ENCODE measurements around the gene RPL18.

RPL18 gene

DNA sequence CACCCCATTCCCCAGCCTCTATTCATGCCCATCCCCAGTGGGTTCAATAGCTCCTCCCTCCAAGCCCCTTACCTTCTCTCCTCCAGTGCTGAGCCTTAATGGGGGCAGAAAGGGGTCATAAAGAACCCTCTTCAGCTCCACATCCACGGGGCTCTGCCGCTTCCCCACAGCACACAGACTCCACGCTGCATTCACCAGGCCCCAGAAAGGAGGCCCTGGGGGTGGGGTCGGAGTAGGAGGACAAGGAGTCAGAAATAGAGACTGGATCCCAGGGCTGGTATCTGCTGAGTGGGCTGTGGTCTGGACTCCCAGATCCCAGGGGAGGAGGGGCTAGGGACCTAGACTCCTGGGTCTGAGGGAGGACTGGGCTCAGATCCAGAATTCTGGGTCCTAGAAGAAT is 25.4 kb upstream of the RPL18 start:
- no peaks in the 10 kb centered on the region; the same call in 1 of the 2 replicates for H3K36me3 ChIP-seq (ENCODE audit: control insufficient read depth, insufficient read depth, low read length)
- no peaks in the 10 kb centered on the region for H3K9me3 ChIP-seq (ENCODE audit: control insufficient read depth, insufficient read depth, low read length)
- peaks cover 6% of the 10 kb centered on the region for H3K4me1 ChIP-seq (ENCODE audit: control insufficient read depth, insufficient read depth, low read length)
- no peak overlapping the region; the same call in 1 of the 2 replicates for H3K9ac ChIP-seq (ENCODE audit: low read depth, low read length)
- no peaks in the 10 kb centered on the region for H3K27me3 ChIP-seq (ENCODE audit: control insufficient read depth, insufficient read depth, low read length)
- H3K4me3 ChIP-seq (ENCODE audit: low read depth, low read length) = peak overlapping the region; percentile 95
- H3K27ac ChIP-seq (ENCODE audit: low read depth, low read length) = peak overlapping the region; percentile 98

DNA sequence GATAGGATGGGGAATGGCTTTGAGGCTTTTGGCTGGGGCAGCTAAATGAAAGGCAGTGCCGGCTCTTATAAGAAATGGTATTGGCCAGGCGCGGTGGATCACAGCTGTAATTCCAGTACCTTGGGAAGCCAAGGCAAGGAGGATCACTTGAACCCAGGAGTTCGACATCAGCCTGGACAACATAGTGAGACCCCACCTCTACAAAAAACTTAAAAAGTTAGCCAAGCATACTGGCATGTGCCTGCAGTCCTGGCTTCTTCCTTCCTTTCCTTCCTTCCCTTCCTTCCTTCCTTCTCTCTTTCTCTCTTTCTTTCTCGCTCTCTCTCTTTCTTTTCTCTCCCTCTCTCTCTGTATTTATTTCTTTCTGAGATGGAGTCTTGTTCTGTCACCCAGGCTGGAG is 23.9 kb upstream of the RPL18 start:
- Histone ChIP-seq H3K9ac (ENCODE audit: low read depth, low read length) (no peak overlapping the region), H3K9me3 (ENCODE audit: control insufficient read depth, insufficient read depth, low read length) (no peaks in the 10 kb centered on the region), H3K4me3 (ENCODE audit: low read depth, low read length) (no peak overlapping the region), H3K4me1 (ENCODE audit: control insufficient read depth, insufficient read depth, low read length) (peaks cover 17% of the 10 kb centered on the region), H3K27me3 (ENCODE audit: control insufficient read depth, insufficient read depth, low read length) (no peaks in the 10 kb centered on the region), H3K36me3 (ENCODE audit: control insufficient read depth, insufficient read depth, low read length) (no peaks in the 10 kb centered on the region; the same call in 1 of the 2 replicates), H3K27ac (ENCODE audit: low read depth, low read length) (no peak overlapping the region)

DNA sequence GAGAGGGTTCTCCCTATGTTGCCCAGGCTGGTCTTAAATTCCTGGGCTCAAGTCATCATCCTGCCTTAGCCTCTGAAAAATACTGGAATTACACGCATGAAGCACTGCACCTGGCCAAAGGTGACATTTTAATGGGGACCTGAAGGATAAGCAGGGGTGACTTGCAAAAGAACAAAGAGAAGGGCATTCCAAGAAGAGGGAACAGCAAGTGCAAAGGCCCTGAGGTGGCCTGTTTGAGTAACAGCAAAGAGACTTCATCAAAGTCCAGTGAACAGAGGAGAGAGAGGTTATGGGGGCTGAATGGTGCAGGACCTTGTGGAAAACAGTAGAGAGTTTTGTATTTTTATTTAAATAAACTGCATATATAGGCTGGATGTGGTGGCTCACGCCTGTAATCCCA is 22.9 kb upstream of the RPL18 start:
- H3K27ac ChIP-seq (ENCODE audit: low read depth, low read length) = no peak overlapping the region
- H3K27me3 ChIP-seq (ENCODE audit: control insufficient read depth, insufficient read depth, low read length) = no peaks in the 10 kb centered on the region
- no peaks in the 10 kb centered on the region for H3K9me3 ChIP-seq (ENCODE audit: control insufficient read depth, insufficient read depth, low read length)
- no peaks in the 10 kb centered on the region; the same call in 1 of the 2 replicates for H3K36me3 ChIP-seq (ENCODE audit: control insufficient read depth, insufficient read depth, low read length)
- H3K4me1 ChIP-seq (ENCODE audit: control insufficient read depth, insufficient read depth, low read length) = peaks cover 15% of the 10 kb centered on the region
- no peak overlapping the region for H3K4me3 ChIP-seq (ENCODE audit: low read depth, low read length)
- no peak overlapping the region for H3K9ac ChIP-seq (ENCODE audit: low read depth, low read length)

DNA sequence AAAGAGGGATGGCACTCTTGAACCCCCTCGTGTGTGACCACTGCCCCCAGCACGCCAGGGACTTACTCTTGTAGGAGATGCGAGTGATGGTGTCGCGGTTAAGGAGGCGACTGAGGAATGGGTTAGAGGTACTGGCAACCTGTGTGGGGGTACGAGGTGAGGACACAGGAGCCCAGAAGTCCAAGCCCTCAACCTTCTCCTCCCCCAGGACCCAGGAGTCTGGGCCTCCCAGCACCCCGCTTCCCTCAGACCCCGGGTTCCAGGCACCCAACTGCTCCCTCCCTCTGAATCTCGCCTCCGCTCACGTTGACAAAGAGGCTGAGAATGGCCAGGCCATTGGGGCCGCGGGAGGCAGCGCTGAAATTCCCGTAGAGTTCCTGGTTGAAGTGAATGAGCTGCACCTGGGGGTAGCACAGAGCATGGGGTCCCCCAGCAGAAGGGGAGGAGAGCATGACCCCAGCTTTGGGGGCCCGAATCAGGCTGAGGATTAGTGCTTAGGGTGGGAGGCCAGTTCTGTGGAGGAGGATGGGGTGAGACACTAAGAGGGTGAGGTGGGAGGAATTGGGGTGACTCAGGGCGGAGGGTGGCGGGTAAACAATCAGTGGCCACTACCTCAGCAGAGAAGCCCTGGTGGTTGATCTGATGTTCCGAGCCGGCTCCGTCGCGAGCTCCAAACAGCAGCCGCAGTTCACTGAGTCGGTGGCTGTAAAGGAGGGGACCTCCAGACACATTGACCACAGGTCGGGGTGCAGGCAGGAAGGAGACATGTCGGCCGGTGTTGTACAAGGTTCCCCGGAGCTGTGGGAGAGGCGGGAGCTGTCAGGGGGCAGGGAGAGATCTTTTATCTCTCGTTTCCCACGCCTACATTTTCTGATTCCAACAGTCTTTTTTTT is 20.8 kb upstream of the RPL18 start:
- Histone ChIP-seq H3K27ac (ENCODE audit: low read depth, low read length) (peak overlapping the region; percentile 93), H3K4me1 (ENCODE audit: control insufficient read depth, insufficient read depth, low read length) (peaks cover 20% of the 10 kb centered on the region), H3K9ac (ENCODE audit: low read depth, low read length) (no peak overlapping the region), H3K27me3 (ENCODE audit: control insufficient read depth, insufficient read depth, low read length) (peaks cover 9% of the 10 kb centered on the region; the same call in 1 of the 2 replicates), H3K4me3 (ENCODE audit: low read depth, low read length) (no peak overlapping the region; the same call in 1 of the 2 replicates), H3K36me3 (ENCODE audit: control insufficient read depth, insufficient read depth, low read length) (no peaks in the 10 kb centered on the region; the same call in 1 of the 2 replicates), H3K9me3 (ENCODE audit: control insufficient read depth, insufficient read depth, low read length) (no peaks in the 10 kb centered on the region)

DNA sequence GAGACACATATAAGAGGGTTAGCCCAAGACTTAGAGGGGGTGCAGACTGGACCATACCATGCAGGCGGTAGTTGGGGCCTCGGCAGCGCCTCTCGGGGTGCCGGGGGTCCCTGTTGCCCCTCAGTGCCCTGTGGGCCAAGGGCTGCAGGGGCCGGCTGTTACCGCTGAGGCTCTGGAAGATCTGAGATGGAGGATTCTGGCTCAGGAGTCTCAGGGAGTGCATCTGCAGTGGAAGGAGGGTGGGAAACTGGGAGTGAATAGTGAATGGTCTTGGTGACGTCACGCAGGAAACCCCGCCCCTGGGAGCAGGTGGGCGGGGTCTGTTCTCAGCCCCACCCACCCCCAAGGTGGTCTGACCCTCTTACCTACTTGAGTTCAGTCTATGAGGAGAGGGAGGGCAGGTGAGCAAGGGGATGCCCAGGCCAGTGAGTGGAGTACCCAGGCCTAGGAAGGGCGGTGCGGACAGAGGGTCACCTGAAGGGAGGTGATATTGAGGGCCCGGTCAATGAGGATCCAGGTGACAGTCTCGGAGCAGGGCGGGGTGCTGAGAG is 19.9 kb upstream of the RPL18 start:
- H3K36me3 ChIP-seq (ENCODE audit: control insufficient read depth, insufficient read depth, low read length) = no peaks in the 10 kb centered on the region; the same call in 1 of the 2 replicates
- H3K9me3 ChIP-seq (ENCODE audit: control insufficient read depth, insufficient read depth, low read length) = no peaks in the 10 kb centered on the region
- H3K4me3 ChIP-seq (ENCODE audit: low read depth, low read length) = peak overlapping the region; percentile 28; the same call in 1 of the 2 replicates
- peak overlapping the region; percentile 93 for H3K27ac ChIP-seq (ENCODE audit: low read depth, low read length)
- H3K4me1 ChIP-seq (ENCODE audit: control insufficient read depth, insufficient read depth, low read length) = peaks cover 22% of the 10 kb centered on the region
- peaks cover 9% of the 10 kb centered on the region; the same call in 1 of the 2 replicates for H3K27me3 ChIP-seq (ENCODE audit: control insufficient read depth, insufficient read depth, low read length)
- no peak overlapping the region for H3K9ac ChIP-seq (ENCODE audit: low read depth, low read length)

DNA sequence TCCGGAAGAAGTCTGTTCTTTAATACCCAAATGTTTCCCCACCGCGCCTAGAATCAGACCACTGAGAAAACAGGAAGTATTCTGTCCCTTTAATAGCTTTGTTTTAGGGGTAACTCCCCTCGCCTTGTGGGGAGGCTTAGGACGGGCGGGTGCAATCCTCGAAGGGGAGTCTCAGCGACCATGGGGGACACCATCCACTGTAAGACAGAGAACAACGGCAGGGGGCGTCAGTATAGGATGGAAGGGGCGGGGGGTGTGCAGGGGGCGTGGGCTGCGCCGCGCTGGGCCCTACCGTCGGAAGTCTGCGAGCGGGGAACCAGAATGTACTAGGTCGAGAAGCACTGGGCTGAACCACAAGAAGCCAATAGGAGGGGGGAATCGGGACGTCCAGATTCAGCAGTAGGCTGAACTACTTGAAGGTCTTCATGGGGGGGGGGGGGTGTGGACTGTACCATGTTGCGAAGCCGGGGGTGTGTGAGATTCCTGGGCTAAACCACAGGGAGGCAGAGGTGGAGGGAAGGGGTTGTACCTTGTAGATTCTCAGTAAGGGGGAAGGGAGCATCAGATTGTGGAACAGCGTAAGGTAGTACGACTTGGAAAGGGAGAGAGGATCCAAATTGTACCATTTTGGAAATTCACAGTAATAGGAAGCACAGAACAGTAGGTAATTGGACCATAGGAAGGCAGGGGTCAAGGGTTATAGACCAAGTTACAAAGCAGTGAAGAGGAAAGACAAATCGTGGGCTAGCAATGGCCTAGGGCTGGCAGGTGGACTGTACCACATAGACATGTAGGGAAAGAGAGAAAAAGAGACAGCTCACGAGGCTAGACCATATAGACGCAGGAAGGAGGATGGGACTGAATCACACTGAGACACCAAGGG is 19.2 kb upstream of the RPL18 start:
- peak overlapping the region; percentile 93 for H3K27ac ChIP-seq (ENCODE audit: low read depth, low read length)
- H3K36me3 ChIP-seq (ENCODE audit: control insufficient read depth, insufficient read depth, low read length) = peaks cover under 1% of the 10 kb centered on the region
- H3K27me3 ChIP-seq (ENCODE audit: control insufficient read depth, insufficient read depth, low read length) = peaks cover 9% of the 10 kb centered on the region; the same call in 1 of the 2 replicates
- peaks cover 24% of the 10 kb centered on the region for H3K4me1 ChIP-seq (ENCODE audit: control insufficient read depth, insufficient read depth, low read length)
- H3K9ac ChIP-seq (ENCODE audit: low read depth, low read length) = peak overlapping the region; percentile 68
- no peaks in the 10 kb centered on the region for H3K9me3 ChIP-seq (ENCODE audit: control insufficient read depth, insufficient read depth, low read length)
- H3K4me3 ChIP-seq (ENCODE audit: low read depth, low read length) = peak overlapping the region; percentile 61

DNA sequence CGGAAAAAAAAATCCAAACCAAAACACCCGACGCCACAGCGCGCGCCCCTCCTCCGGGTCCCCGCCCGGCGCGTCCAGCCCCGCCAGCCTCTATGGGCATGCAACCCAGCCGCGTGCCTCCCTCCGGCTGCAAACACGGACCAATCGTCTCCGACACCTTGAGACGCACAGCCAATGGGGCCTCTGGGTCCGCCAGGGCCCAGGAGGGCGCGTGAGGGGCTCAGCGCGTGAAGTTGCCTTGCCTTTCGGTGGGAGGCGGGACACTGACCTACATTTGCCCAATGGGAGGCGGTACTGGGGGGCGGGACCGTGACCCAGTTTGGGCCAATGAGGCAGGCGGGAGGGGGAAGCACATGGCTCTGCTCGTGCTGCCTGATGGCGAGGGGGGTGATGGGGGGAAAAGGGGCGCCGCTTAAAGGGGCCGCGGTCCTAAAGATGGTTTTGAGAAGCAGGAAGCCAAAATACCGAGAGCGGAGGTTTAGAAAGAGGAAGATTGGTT is 18.5 kb upstream of the RPL18 start:
- Histone ChIP-seq H3K4me1 (ENCODE audit: control insufficient read depth, insufficient read depth, low read length) (peaks cover 24% of the 10 kb centered on the region), H3K27me3 (ENCODE audit: control insufficient read depth, insufficient read depth, low read length) (peaks cover 9% of the 10 kb centered on the region; the same call in 1 of the 2 replicates), H3K27ac (ENCODE audit: low read depth, low read length) (peak overlapping the region; percentile 93), H3K4me3 (ENCODE audit: low read depth, low read length) (peak overlapping the region; percentile 85), H3K9me3 (ENCODE audit: control insufficient read depth, insufficient read depth, low read length) (no peaks in the 10 kb centered on the region), H3K36me3 (ENCODE audit: control insufficient read depth, insufficient read depth, low read length) (peaks cover 4% of the 10 kb centered on the region), H3K9ac (ENCODE audit: low read depth, low read length) (peak overlapping the region; percentile 68)

DNA sequence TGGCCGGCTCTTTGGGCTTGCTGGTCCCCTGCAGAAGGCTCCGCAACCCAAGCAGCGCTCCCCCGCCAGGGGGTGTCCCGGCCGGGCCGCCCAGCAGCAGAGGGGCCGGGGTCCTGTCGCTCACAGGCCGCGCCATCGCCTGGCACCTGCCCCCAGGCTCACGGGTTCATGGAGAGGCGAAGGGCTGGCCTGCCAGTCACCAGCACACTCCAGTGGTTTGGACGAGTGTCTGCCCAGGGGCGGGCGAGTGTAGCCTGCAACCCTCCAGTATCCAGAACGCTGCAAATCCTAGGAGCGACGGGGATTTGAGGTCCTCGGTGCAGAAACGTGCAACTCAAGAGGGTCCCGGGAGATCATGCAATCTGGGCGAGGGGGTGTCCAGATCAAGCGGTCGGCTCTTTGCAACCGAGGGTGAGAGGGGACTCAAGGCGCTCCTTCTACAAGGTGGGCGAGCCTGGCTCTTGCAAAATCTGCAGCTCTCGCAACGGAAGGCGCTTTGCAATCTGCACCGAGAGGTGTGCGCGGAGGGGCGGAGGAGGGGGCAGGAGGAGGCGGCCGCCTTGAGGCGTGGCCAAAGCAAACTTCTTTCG is 18.0 kb upstream of the RPL18 start, which contains the start of gene DBP:
Gene DBP, minus strand, starts transcription at position 521 of the 590 bp plus-strand sequence. Its CDS starts 385 bp downstream, at position 136.
- no peaks in the 10 kb centered on the region for H3K9me3 ChIP-seq (ENCODE audit: control insufficient read depth, insufficient read depth, low read length)
- peak within 1 kb of the TSS; percentile 93 for H3K27ac ChIP-seq (ENCODE audit: low read depth, low read length)
- peak within 1 kb of the TSS; percentile 85 for H3K4me3 ChIP-seq (ENCODE audit: low read depth, low read length)
- peaks cover 4% of the 10 kb centered on the region for H3K36me3 ChIP-seq (ENCODE audit: control insufficient read depth, insufficient read depth, low read length)
- H3K4me1 ChIP-seq (ENCODE audit: control insufficient read depth, insufficient read depth, low read length) = peaks cover 24% of the 10 kb centered on the region
- peak within 1 kb of the TSS; percentile 68 for H3K9ac ChIP-seq (ENCODE audit: low read depth, low read length)
- peaks cover 9% of the 10 kb centered on the region; the same call in 1 of the 2 replicates for H3K27me3 ChIP-seq (ENCODE audit: control insufficient read depth, insufficient read depth, low read length)

DNA sequence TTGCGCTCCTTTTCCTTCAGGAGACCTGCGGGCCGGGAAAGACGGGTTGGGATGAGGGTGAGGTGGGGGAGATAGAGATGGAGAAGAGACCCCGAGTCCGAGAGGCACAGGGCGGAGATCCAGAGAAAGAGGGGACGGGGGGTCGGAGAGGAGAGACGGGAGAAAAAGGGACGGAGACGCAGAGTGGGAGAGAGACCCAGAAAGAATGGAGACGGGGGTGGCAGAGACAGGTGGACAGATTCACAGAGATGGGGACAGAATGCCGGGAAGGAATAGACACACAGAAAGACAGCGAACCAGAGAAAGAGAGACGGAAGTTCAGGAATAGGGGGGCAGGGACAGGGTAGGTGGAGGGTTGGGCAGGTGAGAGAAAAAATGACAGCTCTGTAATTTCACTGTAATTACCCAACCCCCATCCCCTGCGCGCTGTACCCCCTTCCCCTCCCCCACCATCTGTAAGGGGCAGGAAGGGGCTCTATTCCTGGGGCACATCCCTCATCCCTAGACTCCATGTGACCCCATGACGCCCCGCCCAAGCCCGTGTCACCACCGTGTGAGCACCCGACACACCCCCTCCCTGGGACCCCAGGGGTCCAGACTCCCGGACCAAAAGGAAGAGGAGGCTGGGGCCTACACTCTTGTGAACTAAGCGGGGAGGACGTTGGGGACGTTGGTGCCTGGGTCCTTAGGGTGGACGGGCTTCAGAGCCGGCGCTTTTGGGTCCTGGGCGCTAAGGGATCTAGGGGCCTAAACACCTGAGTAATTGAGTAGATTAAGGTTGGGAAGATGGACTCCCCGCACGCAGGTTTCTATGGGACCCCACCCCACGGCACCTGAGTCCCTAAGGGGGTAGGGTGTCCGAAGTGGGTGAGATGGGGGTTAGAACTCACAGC is 17.2 kb upstream of the RPL18 start:
- H3K9me3 ChIP-seq (ENCODE audit: control insufficient read depth, insufficient read depth, low read length) = no peaks in the 10 kb centered on the region
- no peak overlapping the region for H3K9ac ChIP-seq (ENCODE audit: low read depth, low read length)
- peak overlapping the region; percentile 93 for H3K27ac ChIP-seq (ENCODE audit: low read depth, low read length)
- peaks cover 27% of the 10 kb centered on the region for H3K4me1 ChIP-seq (ENCODE audit: control insufficient read depth, insufficient read depth, low read length)
- peak overlapping the region; percentile 85 for H3K4me3 ChIP-seq (ENCODE audit: low read depth, low read length)
- H3K36me3 ChIP-seq (ENCODE audit: control insufficient read depth, insufficient read depth, low read length) = peaks cover 4% of the 10 kb centered on the region
- peaks cover 9% of the 10 kb centered on the region; the same call in 1 of the 2 replicates for H3K27me3 ChIP-seq (ENCODE audit: control insufficient read depth, insufficient read depth, low read length)
